Panc1 (cell line): ENCODE data around the gene SNTG2. TPM values are rescaled to one million over a fixed set of nuclear protein-coding genes. Genes with fewer than 3 reads are reported as not detected.

ENCODE experiments used
- ATAC-seq: fragments of 200-7000 bp; cut with Tn5 transposase; 2 replicates; pipeline ENCODE4 v1.9.1; 2020; ENCODE audit warnings: mild to moderate bottlenecking, moderate library complexity
- BruUV-seq: library from RNA; stranded (reverse); fragments of 400-500 nt; replicated peaks from 2 replicates; lab custom pipeline; 2021; lab: Mats Ljungman, UMichigan
- CTCF ChIA-PET: fragments of 300-600 bp; sonication (Branson Sonifier 250); formaldehyde crosslinking; loops from one replicate; lab custom pipeline; 2022; ENCODE audit warnings: antibody characterized with exemption; lab: Charles Lee
- POLR2A ChIA-PET: fragments of 300-600 bp; sonication (Branson Sonifier 250); formaldehyde crosslinking; loops from one replicate; lab custom pipeline; 2022; ENCODE audit warnings: antibody characterized with exemption; lab: Charles Lee
- DNase-seq: peaks from one replicate; pipeline ENCODE4 v3.0.0-alpha.2; 2010; ENCODE audit warnings: low read depth, low spot score
- H3K27ac ChIP-seq: 2 replicates; pipeline ENCODE4 v1.5.1; 2011; ENCODE audit warnings: mild to moderate bottlenecking, low read length, inconsistent platforms
- H3K27me3 ChIP-seq: fragments of 200-500 bp; sonication (Bioruptor generic); 2 replicates; pipeline ENCODE4 v1.6.0; 2014; ENCODE audit warnings: low read length, inconsistent platforms; ENCODE audit not compliant: control insufficient read depth, insufficient read depth
- H3K36me3 ChIP-seq: fragments of 200-500 bp; sonication (Bioruptor generic); 2 replicates; pipeline ENCODE4 v1.5.1; 2014; ENCODE audit warnings: inconsistent platforms, mild to moderate bottlenecking, low read length, moderate library complexity; ENCODE audit not compliant: control insufficient read depth, insufficient read depth
- H3K4me1 ChIP-seq: 2 replicates; pipeline ENCODE4 v1.5.1; 2011; ENCODE audit warnings: inconsistent platforms, mild to moderate bottlenecking, low read length, moderate library complexity; ENCODE audit not compliant: control insufficient read depth, insufficient read depth
- H3K4me3 ChIP-seq, 2 experiments: 2 replicates each; pipeline ENCODE4 v1.5.1; 2011 to 2012; ENCODE audit warnings: low read depth in 2 of 2, low read length in 2 of 2, mild to moderate bottlenecking in 2 of 2, inconsistent platforms in 1 of 2, moderate library complexity in 1 of 2
- H3K9me3 ChIP-seq: fragments of 200-500 bp; sonication (Bioruptor generic); 2 replicates; pipeline ENCODE4 v1.5.1; 2014; ENCODE audit warnings: low read depth, mild to moderate bottlenecking, inconsistent platforms, low read length, moderate library complexity; ENCODE audit not compliant: control insufficient read depth, insufficient read depth
- POLR2AphosphoS5 ChIP-seq: IDR thresholded peaks from 2 replicates; pipeline ENCODE4 v1.6.1; 2012; ENCODE audit warnings: mild to moderate bottlenecking, low read depth, low read length, moderate library complexity
- REST ChIP-seq, 2 experiments: IDR thresholded peaks; 2 replicates each; pipeline ENCODE4 v1.6.1; 2011 to 2012; ENCODE audit warnings: low read depth in 2 of 2, control low read depth in 1 of 2, low read length in 1 of 2, mild to moderate bottlenecking in 1 of 2, moderate library complexity in 1 of 2; ENCODE audit not compliant: insufficient read depth in 1 of 2
- SIN3A ChIP-seq: IDR thresholded peaks from 2 replicates; pipeline ENCODE4 v1.6.1; 2012; ENCODE audit warnings: low read depth, mild to moderate bottlenecking, low read length, moderate library complexity, borderline replicate concordance; ENCODE audit not compliant: insufficient read depth
- TCF7L2 ChIP-seq: IDR thresholded peaks from 2 replicates; pipeline ENCODE4 v1.6.1; 2011; ENCODE audit warnings: mild to moderate bottlenecking, low read depth, low read length, inconsistent platforms
- in situ Hi-C: cut with HindIII; loops from 2 replicates; pipeline ENCODE4 v1.10.0; 2016; ENCODE audit warnings: low sequenced_read_pairs, low pct_unique_long_range_greater_than_20kb
- intact Hi-C: fragments of 100-400 bp; cut with micrococcal nuclease; formaldehyde crosslinking; loops from one replicate; pipeline ENCODE4 v1.10.0; 2022; ENCODE audit not compliant: unreplicated experiment
- total RNA-seq: library from RNA; stranded (reverse); gene quantifications from one replicate; pipeline ENCODE4 v1.2.1, GENCODE V29; 2021; ENCODE audit not compliant: unreplicated experiment
- TF ChIP-seq, protein P1 (sequence below): fragments of 450-650 bp; IDR thresholded peaks from 2 replicates; pipeline ENCODE4 v1.5.1; 2017; ENCODE audit warnings: mild to moderate bottlenecking

Gene SNTG2
- total RNA-seq, 1 experiment from 2014 or later, result not detected

DNA sequence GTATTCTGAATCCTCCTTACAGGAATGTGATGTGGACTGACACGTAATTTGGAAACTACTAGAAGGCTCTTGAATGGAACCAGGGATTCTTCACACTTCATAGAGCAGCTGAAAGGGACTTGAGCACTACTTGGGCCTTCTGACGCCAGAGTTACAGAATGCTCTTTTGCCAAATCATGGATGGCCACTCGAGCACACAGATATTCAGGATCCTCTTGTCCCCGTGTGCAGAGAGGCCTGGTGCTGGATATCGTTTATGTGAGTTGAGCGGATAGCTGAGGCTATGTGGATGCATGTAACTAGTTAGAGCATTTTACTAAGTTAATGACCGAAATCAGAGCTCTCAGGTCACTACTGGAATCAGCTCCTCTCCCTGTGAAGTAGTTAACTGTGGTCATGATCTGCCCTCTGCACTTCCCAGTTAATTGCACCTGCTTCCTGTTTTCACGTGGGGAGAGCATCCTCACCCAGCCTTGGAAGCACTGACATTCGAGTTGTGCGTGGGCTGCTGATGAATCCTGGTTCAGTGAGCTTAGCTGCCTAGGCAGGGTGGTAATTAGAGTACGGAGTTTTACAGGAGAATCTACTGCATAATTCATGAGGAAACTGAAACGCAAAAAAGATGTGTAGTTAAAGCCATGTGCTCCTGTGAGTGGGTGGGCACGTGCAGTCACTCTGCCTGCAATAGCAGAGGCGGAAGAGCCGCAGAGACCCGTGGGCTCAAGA lies 457.5 kb downstream of the SNTG2 start:
- POLR2A ChIA-PET, result no interaction called here
- no peaks in the 10 kb centered on the region for H3K9me3 ChIP-seq
- H3K4me1 ChIP-seq, result no peaks in the 10 kb centered on the region
- no peaks in the 10 kb centered on the region for H3K36me3 ChIP-seq
- no peak for TF ChIP-seq SIN3A
- TF ChIP-seq POLR2AphosphoS5, result no peak
- TF ChIP-seq, protein P1, sequence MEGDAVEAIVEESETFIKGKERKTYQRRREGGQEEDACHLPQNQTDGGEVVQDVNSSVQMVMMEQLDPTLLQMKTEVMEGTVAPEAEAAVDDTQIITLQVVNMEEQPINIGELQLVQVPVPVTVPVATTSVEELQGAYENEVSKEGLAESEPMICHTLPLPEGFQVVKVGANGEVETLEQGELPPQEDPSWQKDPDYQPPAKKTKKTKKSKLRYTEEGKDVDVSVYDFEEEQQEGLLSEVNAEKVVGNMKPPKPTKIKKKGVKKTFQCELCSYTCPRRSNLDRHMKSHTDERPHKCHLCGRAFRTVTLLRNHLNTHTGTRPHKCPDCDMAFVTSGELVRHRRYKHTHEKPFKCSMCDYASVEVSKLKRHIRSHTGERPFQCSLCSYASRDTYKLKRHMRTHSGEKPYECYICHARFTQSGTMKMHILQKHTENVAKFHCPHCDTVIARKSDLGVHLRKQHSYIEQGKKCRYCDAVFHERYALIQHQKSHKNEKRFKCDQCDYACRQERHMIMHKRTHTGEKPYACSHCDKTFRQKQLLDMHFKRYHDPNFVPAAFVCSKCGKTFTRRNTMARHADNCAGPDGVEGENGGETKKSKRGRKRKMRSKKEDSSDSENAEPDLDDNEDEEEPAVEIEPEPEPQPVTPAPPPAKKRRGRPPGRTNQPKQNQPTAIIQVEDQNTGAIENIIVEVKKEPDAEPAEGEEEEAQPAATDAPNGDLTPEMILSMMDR, result no peak
- no peak for TF ChIP-seq REST (IDR thresholded peaks at IDR 0.05; ENCODE audit: insufficient read depth in 1 of 2, low read depth in 2 of 2, low read length in 1 of 2)
- no peak for TF ChIP-seq TCF7L2
- H3K4me3 ChIP-seq, result no peak overlapping the region
- CTCF ChIA-PET, result no interaction called here
- DNase-seq, result no peak
- no peak overlapping the region for H3K27ac ChIP-seq
- no peak for ATAC-seq
- in situ Hi-C loops (no loop called here), intact Hi-C loops (no loop called here)
- no TSS peak for BruUV-seq
- no peaks in the 10 kb centered on the region; the same call in 1 of the 2 replicates for H3K27me3 ChIP-seq

- Histone ChIP-seq H3K27ac (no peak within 1 kb of the TSS), H3K27me3 (no peaks in the 10 kb centered on the region), H3K9me3 (no peaks in the 10 kb centered on the region), H3K4me3 (no peak within 1 kb of the TSS), H3K4me1 (no peaks in the 10 kb centered on the region), H3K36me3 (no peaks in the 10 kb centered on the region)
- ChIA-PET CTCF (no interaction called here), POLR2A (no interaction called here)
- no TSS peak for BruUV-seq
- TF ChIP-seq, protein P1, result no peak
- TF ChIP-seq SIN3A (no peak), TCF7L2 (no peak), REST (IDR thresholded peaks at IDR 0.05; ENCODE audit: insufficient read depth in 1 of 2, low read depth in 2 of 2, low read length in 1 of 2) (no peak), POLR2AphosphoS5 (no peak)
- intact Hi-C loops, result no loop called here
- DNase-seq (no peak), ATAC-seq (no peak)
- in situ Hi-C loops, result no loop called here
These were observed 462.6 kb downstream of the SNTG2 start, which contains the start of gene TPO for GRCh38 chr2:1413156-1413710. Gene TPO, plus strand, starts transcription at chr2:1413463. Its CDS starts 946 bp downstream, at chr2:1414409.
